Daoy (cell line): ENCODE data around the gene NHLRC2. TPM values are rescaled to one million over a fixed set of nuclear protein-coding genes. Genes with fewer than 3 reads are reported as not detected.
"Not testable (repeated sequence)": the region's sequence is repeated elsewhere in the genome, so short reads cannot be mapped to it uniquely, and the experiment has no call there.

ENCODE experiments used
- DNase-seq: peaks from one replicate; pipeline ENCODE4 v3.0.0-alpha.2; 2015; ENCODE audit warnings: low read depth
- total RNA-seq: library from RNA; depleted of rRNA; stranded (reverse); fragments of >200 nt; shearing (Covaris generic); gene quantifications from 2 replicates; pipeline ENCODE4 v1.2.3, GENCODE V29; 2014; rRNA removed

The NHLRC2 gene, protein sequence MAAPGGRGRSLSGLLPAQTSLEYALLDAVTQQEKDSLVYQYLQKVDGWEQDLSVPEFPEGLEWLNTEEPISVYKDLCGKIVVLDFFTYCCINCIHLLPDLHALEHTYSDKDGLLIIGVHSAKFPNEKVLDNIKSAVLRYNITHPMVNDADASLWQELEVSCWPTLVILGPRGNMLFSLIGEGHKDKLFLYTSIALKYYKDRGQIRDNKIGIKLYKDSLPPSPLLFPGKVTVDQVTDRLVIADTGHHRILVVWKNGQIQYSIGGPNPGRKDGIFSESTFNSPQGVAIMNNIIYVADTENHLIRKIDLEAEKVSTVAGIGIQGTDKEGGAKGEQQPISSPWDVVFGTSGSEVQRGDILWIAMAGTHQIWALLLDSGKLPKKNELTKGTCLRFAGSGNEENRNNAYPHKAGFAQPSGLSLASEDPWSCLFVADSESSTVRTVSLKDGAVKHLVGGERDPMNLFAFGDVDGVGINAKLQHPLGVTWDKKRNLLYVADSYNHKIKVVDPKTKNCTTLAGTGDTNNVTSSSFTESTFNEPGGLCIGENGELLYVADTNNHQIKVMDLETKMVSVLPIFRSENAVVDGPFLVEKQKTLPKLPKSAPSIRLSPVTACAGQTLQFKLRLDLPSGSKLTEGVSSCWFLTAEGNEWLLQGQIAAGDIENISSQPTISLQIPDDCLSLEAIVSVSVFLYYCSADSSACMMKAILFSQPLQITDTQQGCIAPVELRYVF
- total RNA-seq = 7.3 and 17.1 TPM in 2 replicates

DNA sequence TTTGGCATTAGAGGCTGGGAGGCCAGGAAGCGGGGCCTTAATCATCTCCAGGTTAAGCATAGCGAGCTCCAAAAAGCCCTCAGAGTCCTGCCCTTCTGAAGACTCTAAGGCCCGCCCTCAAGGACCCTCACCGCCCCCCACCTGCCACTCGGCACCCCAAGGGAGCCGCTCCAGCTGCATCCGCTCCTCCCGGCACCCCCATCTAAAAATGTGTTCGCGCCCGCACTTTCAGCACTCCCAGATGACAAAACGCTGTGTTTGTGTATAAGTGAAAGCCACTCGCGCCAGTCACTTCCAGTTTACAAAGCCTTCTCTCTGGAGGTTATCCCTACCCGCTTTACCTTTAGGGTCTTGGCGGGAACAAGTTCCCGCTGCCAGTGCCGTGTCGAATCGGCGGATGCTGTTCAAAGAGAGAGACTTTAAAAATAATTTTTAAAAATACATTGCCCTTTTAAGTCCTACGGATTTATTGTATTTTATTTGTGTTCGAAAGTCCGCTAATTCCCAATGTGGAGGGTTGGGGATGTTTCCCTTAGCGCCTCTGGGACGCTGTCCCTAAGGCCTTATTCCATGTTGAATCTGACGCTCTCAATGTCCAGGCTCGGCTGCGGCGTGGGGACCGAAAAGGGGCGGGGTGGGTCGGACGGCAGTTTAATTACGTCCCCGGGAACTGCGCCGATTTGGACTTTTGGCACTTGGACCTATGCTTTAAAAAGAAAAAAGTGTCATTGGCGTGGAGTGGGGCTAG lies at the start of gene NHLRC2, which contains the start of gene DCLRE1A:
Gene NHLRC2, plus strand, starts transcription at position 649 of the 748 bp plus-strand sequence. CDS start 212 bp downstream, outside the sequence.
Gene DCLRE1A, minus strand, starts transcription at position 70 of the 748 bp plus-strand sequence. CDS start 900 bp downstream, outside the sequence.
- peak; percentile 76 for DNase-seq

DNA sequence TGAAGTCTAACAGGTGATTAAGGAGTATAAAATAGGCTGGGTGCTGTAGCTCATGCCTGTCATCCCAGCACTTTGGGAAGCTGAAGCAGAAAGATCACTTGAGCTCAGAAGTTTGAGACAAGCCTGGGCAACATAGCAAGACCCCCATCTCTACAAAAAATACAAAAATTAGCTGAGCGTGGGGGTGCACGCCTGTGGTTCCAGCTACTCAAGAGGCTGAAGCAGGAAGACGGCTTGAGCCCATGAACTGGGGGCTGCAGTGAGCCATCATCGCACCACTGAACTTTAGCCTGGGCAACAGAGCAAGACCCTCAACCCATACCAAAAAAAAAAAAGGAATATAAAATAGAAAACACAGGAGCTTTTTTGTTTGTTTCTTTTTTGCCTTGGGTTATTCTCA lies 48.0 kb upstream of the NHLRC2 start:
- no peak for DNase-seq

DNA sequence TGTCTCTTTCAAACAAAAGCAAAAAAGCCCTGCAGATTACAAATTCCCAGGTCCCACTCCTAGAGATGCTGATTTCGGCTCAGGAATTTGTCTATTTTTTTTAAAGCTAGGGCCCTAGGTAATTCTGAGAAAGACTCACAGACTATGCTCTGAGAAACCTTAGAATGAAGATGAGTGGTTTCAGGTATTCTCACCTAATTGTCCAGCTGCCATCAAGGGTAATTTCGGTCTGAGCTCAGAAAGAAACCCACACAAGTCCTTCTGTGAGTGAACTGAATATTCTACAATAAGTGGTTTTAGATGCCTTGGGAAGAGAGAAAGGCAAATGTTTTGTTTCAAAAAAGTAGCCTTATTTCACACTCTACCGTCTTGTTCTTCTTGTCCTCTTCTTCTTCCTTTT lies 46.3 kb upstream of the NHLRC2 start:
- no peak for DNase-seq

GRCh38 chr10:113814700-113815099 lies 39.8 kb upstream of the NHLRC2 start:
- DNase-seq = not testable (repeated sequence)

- no peak for DNase-seq
Measured at GRCh38 chr10:113819989-113820388, 34.5 kb upstream of the NHLRC2 start.

DNA sequence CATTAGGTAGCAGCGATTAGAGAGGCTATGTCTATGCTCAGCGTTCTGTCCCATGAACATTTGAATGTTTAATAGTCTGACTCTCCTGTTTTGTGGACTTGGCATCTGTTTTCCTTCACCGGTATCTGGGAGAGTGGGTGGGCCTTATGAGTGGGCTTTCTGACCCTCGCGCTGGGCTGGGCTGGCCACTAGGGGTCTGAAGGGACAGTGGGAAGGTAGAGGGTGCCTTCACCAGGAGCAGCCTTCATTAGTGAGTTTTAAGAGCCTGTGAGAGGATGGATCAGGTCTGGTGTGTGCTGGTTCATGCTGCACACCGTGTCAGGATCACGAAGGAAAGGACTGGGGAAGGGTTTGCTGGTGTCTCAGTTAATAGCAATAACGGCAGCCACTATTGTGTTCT lies 34.0 kb upstream of the NHLRC2 start:
- DNase-seq = no peak

- DNase-seq = not testable (repeated sequence)
Measured at GRCh38 chr10:113821306-113821705, 33.2 kb upstream of the NHLRC2 start.

GRCh38 chr10:113822174-113822573 lies 32.3 kb upstream of the NHLRC2 start:
- no peak for DNase-seq

DNA sequence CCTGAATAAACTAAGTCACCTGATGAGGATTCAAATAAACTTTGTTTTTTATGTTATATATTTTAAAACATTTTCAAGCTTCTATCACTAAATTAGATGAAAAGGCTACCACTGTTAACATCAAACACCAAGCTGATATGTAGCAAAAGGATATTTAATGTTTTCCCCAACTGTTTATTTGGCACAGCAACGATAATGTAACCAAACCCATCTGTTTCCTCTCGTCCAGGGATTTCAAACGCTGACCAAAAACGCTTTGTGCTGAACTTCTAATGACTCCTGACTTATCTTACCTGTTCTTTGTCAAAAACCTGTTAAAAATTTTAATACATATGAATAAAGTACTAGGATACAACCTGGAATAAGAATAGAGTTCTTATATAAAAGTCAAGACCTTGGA lies 31.1 kb upstream of the NHLRC2 start:
- no peak for DNase-seq

GRCh38 chr10:113825791-113826190 lies 28.7 kb upstream of the NHLRC2 start:
- no peak for DNase-seq

- DNase-seq = not testable (repeated sequence)
Measured at GRCh38 chr10:113828567-113828966, 25.9 kb upstream of the NHLRC2 start.

GRCh38 chr10:113842171-113842570 lies 12.3 kb upstream of the NHLRC2 start:
- DNase-seq = no peak

DNA sequence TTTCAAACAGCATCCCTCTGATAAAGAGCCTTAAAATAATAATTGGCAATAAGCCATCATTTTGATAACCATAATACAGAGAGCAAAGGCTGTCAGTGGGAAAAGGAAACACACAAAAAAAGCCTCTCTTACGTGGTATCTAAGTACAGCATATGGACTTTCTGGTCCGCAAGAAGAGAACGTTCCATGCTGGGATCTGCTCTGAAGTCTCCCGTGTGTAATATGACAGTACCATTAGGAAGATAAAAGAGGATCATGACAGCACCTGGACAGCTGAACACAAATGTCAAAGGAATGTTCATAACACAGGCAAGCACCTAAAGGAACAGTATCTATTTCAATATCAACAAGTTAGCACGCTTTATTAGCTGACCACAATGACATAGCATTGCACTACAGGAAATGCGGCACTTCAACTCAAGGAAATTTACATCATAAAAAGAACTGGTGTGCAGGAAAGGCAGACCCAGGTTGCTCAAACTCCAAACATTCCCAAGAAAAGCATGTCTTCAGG lies 10.4 kb upstream of the NHLRC2 start:
- DNase-seq = no peak

DNA sequence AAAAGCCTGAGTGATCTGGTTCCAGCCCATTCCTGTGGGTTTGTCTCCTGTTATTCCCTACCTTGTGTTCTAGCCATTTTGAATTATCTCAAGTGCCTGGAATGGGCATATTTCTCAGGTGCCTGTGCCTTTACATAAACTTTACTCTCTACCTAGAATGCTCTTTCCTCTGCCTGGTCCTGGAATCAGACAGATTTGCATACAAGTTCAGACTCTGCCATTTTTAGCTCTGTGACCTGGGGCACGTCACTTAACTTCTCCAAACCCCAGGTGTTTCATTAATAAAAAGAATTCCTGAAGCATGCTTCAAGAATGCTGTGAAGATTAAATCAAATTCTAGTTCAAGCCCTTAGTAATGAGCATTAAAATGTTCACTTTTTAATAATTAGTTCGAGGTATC lies 8.4 kb upstream of the NHLRC2 start:
- DNase-seq = no peak

GRCh38 chr10:113849140-113849803 lies 5.2 kb upstream of the NHLRC2 start:
- no peak for DNase-seq

GRCh38 chr10:113849946-113850345 lies 4.5 kb upstream of the NHLRC2 start:
- no peak for DNase-seq

DNA sequence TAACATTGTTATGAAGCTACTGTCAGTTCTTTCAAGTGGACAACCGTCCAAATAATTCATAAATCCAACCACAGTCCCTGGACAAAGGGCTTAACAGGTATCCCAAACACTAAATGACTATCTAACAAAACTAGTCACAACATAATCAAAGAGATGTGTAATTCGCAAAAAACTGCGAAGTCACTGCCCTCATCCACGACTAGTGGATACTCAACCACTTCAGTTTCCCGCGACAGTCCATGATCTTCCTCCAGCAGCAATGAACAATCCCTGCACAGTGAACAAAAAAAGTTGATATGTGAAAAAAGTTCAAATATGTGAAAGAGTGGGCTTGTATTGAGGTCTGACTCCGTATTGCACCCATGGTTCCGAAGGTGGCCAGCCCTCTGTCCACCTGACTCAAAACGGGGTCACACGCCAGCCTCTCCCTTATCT lies 866 bp upstream of the NHLRC2 start:
- DNase-seq = no peak

DNA sequence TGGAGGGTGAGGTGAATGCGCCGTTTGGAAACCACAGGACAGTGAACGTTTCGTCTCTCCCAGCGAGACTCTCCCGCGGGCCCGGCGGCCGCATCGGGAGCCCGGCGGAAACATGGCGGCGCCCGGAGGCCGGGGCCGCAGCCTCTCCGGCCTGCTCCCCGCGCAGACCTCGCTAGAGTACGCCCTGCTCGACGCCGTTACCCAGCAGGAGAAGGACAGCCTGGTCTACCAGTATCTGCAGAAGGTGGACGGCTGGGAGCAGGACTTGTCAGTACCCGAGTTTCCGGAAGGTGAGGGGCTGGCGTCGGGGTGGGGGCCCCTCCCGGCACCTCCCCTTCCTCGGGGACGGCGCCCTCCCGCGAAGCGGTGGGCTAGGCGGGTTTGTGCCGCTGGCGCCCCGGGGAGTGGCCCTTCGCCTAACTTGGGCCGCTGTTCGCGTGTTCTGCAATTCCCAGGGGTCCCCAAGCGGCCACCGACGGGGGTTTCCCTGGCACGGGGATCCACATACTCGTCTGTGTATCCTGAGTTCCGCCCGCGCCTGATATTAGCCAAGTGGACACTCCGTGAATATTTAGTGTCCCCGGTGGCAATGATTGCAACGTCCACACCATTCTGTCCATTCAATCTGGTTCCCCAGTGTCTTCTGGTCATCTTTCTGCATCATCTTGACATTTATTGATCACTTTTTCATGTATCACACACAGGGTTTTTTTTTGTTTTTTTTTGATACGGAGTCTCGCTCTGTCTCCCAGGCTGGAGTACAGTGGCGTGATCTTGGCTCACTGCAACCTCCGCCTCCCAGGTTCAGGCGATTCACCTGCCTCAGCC lies 514 bp downstream of the NHLRC2 start:
- peak; percentile 50 for DNase-seq

DNA sequence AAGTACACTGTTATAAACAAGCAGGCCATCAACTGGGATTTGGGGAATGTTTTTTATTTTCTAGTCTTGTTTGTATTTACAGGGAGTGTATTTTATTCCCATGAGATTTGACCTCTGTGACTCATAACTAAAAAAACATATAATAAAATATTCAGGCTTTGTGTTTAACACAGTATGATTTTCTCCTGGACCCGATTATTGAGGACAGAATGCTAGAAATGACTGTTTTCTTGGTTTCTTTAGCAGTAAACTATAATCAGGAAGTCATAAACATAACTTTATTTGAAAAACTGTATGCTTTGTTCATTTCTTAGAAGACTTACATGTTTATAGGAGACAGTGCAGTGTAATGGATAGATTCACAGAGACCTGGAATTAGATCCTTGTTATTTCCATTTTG lies 2.1 kb downstream of the NHLRC2 start:
- DNase-seq = no peak

- no peak for DNase-seq
Measured at GRCh38 chr10:113857210-113857609, 2.7 kb downstream of the NHLRC2 start.
